ENCODE measurements around the gene SRSF7.
A peak's percentile ranks its signal among the peaks of the same experiment; 100 is the strongest.

Gene SRSF7

GRCh38 chr2:38727661-38728060 is 23.5 kb downstream of the SRSF7 start:
- H3K79me2 ChIP-seq (ENCODE audit: control insufficient read depth, low read length) = no peaks in the 10 kb centered on the region
- H3K27ac ChIP-seq (ENCODE audit: low read depth, low read length) = no peak overlapping the region
- H3K9me3 ChIP-seq (ENCODE audit: control insufficient read depth, insufficient read depth, low read length) = no peaks in the 10 kb centered on the region
- H3K4me1 ChIP-seq (ENCODE audit: control insufficient read depth, low read length) = peaks cover 7% of the 10 kb centered on the region
- no peak overlapping the region for H3K4me3 ChIP-seq (ENCODE audit: low read length)
- no peaks in the 10 kb centered on the region for H4K20me1 ChIP-seq (ENCODE audit: control insufficient read depth, insufficient read depth, low read depth, low read length)
- H3K36me3 ChIP-seq (ENCODE audit: control insufficient read depth, low read length) = no peaks in the 10 kb centered on the region
- no peak overlapping the region for H3K4me2 ChIP-seq (ENCODE audit: low read length)
- no peaks in the 10 kb centered on the region; the same call in 1 of the 2 replicates for H3F3A ChIP-seq (ENCODE audit: control insufficient read depth, insufficient read depth)
- H3K9me2 ChIP-seq (replicated peaks; ENCODE audit: control insufficient read depth, low read length) = no peaks in the 10 kb centered on the region
- no peak for TF ChIP-seq CTCF (IDR thresholded peaks at IDR 0.05; ENCODE audit: low read depth, low read length, poor library complexity, severe bottlenecking)
- no peak for TF ChIP-seq EZH2phosphoT487 (IDR thresholded peaks at IDR 0.05; ENCODE audit: borderline replicate concordance, low read length)
- peaks cover 16% of the 10 kb centered on the region for H3K27me3 ChIP-seq (ENCODE audit: control insufficient read depth, low read length)

GRCh38 chr2:38723173-38723572 is 28.0 kb downstream of the SRSF7 start:
- Histone ChIP-seq H4K20me1 (ENCODE audit: control insufficient read depth, insufficient read depth, low read depth, low read length) (no peaks in the 10 kb centered on the region), H3K27me3 (ENCODE audit: control insufficient read depth, low read length) (peaks cover 18% of the 10 kb centered on the region), H3K4me2 (ENCODE audit: low read length) (peak overlapping the region; percentile 51), H3K4me1 (ENCODE audit: control insufficient read depth, low read length) (peaks cover 27% of the 10 kb centered on the region), H3K9me3 (ENCODE audit: control insufficient read depth, insufficient read depth, low read length) (no peaks in the 10 kb centered on the region), H3K79me2 (ENCODE audit: control insufficient read depth, low read length) (no peaks in the 10 kb centered on the region), H3K4me3 (ENCODE audit: low read length) (peak overlapping the region; percentile 0; the same call in 1 of the 2 replicates), H3F3A (ENCODE audit: control insufficient read depth, insufficient read depth) (peaks cover 11% of the 10 kb centered on the region), H3K27ac (ENCODE audit: low read depth, low read length) (no peak overlapping the region), H3K36me3 (ENCODE audit: control insufficient read depth, low read length) (no peaks in the 10 kb centered on the region), H3K9me2 (replicated peaks; ENCODE audit: control insufficient read depth, low read length) (no peaks in the 10 kb centered on the region)
- no peak for TF ChIP-seq EZH2phosphoT487 (IDR thresholded peaks at IDR 0.05; ENCODE audit: borderline replicate concordance, low read length)

- no peaks in the 10 kb centered on the region for H3K36me3 ChIP-seq (ENCODE audit: control insufficient read depth, low read length)
- H3F3A ChIP-seq (ENCODE audit: control insufficient read depth, insufficient read depth) = peaks cover 11% of the 10 kb centered on the region
- TF ChIP-seq CTCF (IDR thresholded peaks at IDR 0.05; ENCODE audit: low read depth, low read length, poor library complexity, severe bottlenecking) (peak; percentile 40), EZH2phosphoT487 (IDR thresholded peaks at IDR 0.05; ENCODE audit: borderline replicate concordance, low read length) (0 out of 2 replicates have a peak, but pooled peaks have one; percentile 59)
- peaks cover 18% of the 10 kb centered on the region for H3K27me3 ChIP-seq (ENCODE audit: control insufficient read depth, low read length)
- H3K4me2 ChIP-seq (ENCODE audit: low read length) = peak overlapping the region; percentile 51
- H4K20me1 ChIP-seq (ENCODE audit: control insufficient read depth, insufficient read depth, low read depth, low read length) = no peaks in the 10 kb centered on the region
- peaks cover 27% of the 10 kb centered on the region for H3K4me1 ChIP-seq (ENCODE audit: control insufficient read depth, low read length)
- H3K27ac ChIP-seq (ENCODE audit: low read depth, low read length) = no peak overlapping the region
- no peaks in the 10 kb centered on the region for H3K9me2 ChIP-seq (replicated peaks; ENCODE audit: control insufficient read depth, low read length)
- H3K79me2 ChIP-seq (ENCODE audit: control insufficient read depth, low read length) = no peaks in the 10 kb centered on the region
- peak overlapping the region; percentile 0; the same call in 1 of the 2 replicates for H3K4me3 ChIP-seq (ENCODE audit: low read length)
- H3K9me3 ChIP-seq (ENCODE audit: control insufficient read depth, insufficient read depth, low read length) = no peaks in the 10 kb centered on the region
Measured at GRCh38 chr2:38722271-38723061, 28.7 kb downstream of the SRSF7 start.

- peaks cover 18% of the 10 kb centered on the region for H3K27me3 ChIP-seq (ENCODE audit: control insufficient read depth, low read length)
- H3K4me3 ChIP-seq (ENCODE audit: low read length) = no peak overlapping the region
- H3K36me3 ChIP-seq (ENCODE audit: control insufficient read depth, low read length) = no peaks in the 10 kb centered on the region
- no peak overlapping the region for H3K27ac ChIP-seq (ENCODE audit: low read depth, low read length)
- no peaks in the 10 kb centered on the region for H3K79me2 ChIP-seq (ENCODE audit: control insufficient read depth, low read length)
- no peaks in the 10 kb centered on the region for H4K20me1 ChIP-seq (ENCODE audit: control insufficient read depth, insufficient read depth, low read depth, low read length)
- H3K9me2 ChIP-seq (replicated peaks; ENCODE audit: control insufficient read depth, low read length) = no peaks in the 10 kb centered on the region
- peaks cover 27% of the 10 kb centered on the region for H3K4me1 ChIP-seq (ENCODE audit: control insufficient read depth, low read length)
- TF ChIP-seq EZH2phosphoT487 (IDR thresholded peaks at IDR 0.05; ENCODE audit: borderline replicate concordance, low read length) = no peak
- TF ChIP-seq CTCF (IDR thresholded peaks at IDR 0.05; ENCODE audit: low read depth, low read length, poor library complexity, severe bottlenecking) = no peak
- H3K9me3 ChIP-seq (ENCODE audit: control insufficient read depth, insufficient read depth, low read length) = no peaks in the 10 kb centered on the region
- H3F3A ChIP-seq (ENCODE audit: control insufficient read depth, insufficient read depth) = peaks cover 11% of the 10 kb centered on the region
- H3K4me2 ChIP-seq (ENCODE audit: low read length) = peak overlapping the region; percentile 32; the same call in 1 of the 2 replicates
Measured at GRCh38 chr2:38720613-38721241, 30.4 kb downstream of the SRSF7 start.

All from DOHH2 (cell line).